Measurements from ENCODE around the gene OXLD1. TPM values are rescaled to one million over a fixed set of nuclear protein-coding genes. Genes with fewer than 3 reads are reported as not detected.
A peak's percentile ranks its signal among the peaks of the same experiment; 100 is the strongest.
"Not testable (repeated sequence)": the region's sequence is repeated elsewhere in the genome, so short reads cannot be mapped to it uniquely, and the experiment has no call there.

OXLD1 gene
- polyA plus RNA-seq, 3 donors from 2014 or later, result 66.4 to 97.9 (median 93.9) TPM

- not testable (repeated sequence) for DNase-seq; H3K4me3 Mint-ChIP-seq; H3K27me3 Mint-ChIP-seq (ENCODE audit: low read depth in 3 of 3); H3K27ac Mint-ChIP-seq; H3K9me3 Mint-ChIP-seq
- Mint-ChIP-seq H3K36me3 (peaks cover 0 to 27% (median 10%) of the 10 kb centered on the region in 3 donors), H3K4me1 (peaks cover 16% of the 10 kb centered on the region in 2 donors)
Measured at GRCh38 chr17:81618307-81618706, 48.1 kb downstream of the OXLD1 start.

GRCh38 chr17:81616877-81617276 lies 49.5 kb downstream of the OXLD1 start:
- peaks cover 0 to 1% (median 0%) of the 10 kb centered on the region in 3 donors for H3K27me3 Mint-ChIP-seq (ENCODE audit: low read depth in 3 of 3)
- H3K27ac Mint-ChIP-seq, result peak overlapping the region in 1 of 6 donors; percentile 67
- no peak overlapping the region for H3K4me3 Mint-ChIP-seq
- H3K9me3 Mint-ChIP-seq, result no peaks in the 10 kb centered on the region
- no peak for DNase-seq
- peaks cover 16% of the 10 kb centered on the region in 2 donors for H3K4me1 Mint-ChIP-seq
- peaks cover 0 to 32% (median 7%) of the 10 kb centered on the region in 3 donors for H3K36me3 Mint-ChIP-seq

- Mint-ChIP-seq H3K27ac (peak overlapping the region in 1 of 6 donors; percentile 72), H3K4me3 (no peak overlapping the region), H3K36me3 (peaks cover 0 to 21% (median 5%) of the 10 kb centered on the region in 3 donors), H3K4me1 (peaks cover 14 to 16% of the 10 kb centered on the region in 2 donors), H3K27me3 (ENCODE audit: low read depth in 3 of 3) (peaks cover 0 to 1% (median 0%) of the 10 kb centered on the region in 3 donors), H3K9me3 (no peaks in the 10 kb centered on the region)
- no peak for DNase-seq
Measured at GRCh38 chr17:81615401-81615930, 50.9 kb downstream of the OXLD1 start.

Other genes with a start within 250 kb of the OXLD1 start
- 1,000 to 10,000 TPM; 1,637 to 3,074 (median 2,788) TPM for gene ACTG1, start 153.8 kb downstream of the OXLD1 start, polyA plus RNA-seq
- gene FSCN2, start 138.2 kb downstream of the OXLD1 start, polyA plus RNA-seq, result under 1 TPM in 1 of 3 donors, not detected in 2; 0.23 TPM
- 10 to 100 TPM; 11.4 to 25.0 (median 14.5) TPM for gene FAAP100, start 114.3 kb downstream of the OXLD1 start, polyA plus RNA-seq
- gene NPLOC4, start 29.5 kb downstream of the OXLD1 start, polyA plus RNA-seq, result 10 to 100 TPM; 51.0 to 73.9 (median 60.3) TPM
- gene TSPAN10, start 29.4 kb downstream of the OXLD1 start, polyA plus RNA-seq, result under 1 TPM in 2 of 3 donors, not detected in 1; 0.48 to 0.63 TPM
- gene PDE6G, start 10.1 kb downstream of the OXLD1 start, polyA plus RNA-seq, result 10 to 100 TPM; 75.1 to 98.8 (median 81.4) TPM
- 10 to 100 TPM in 1 of 3 donors, 1 to 10 TPM in 2; 1.8 to 21.7 (median 6.1) TPM for gene CCDC137, start 132 bp upstream of the OXLD1 start, polyA plus RNA-seq
- gene ARL16, start 17.2 kb upstream of the OXLD1 start, polyA plus RNA-seq, result 10 to 100 TPM; 31.1 to 75.2 (median 61.8) TPM
- gene HGS, start 17.4 kb upstream of the OXLD1 start, polyA plus RNA-seq, result 10 to 100 TPM; 12.4 to 40.4 (median 17.3) TPM
- 10 to 100 TPM; 43.1 to 79.4 (median 58.7) TPM for gene MRPL12, start 36.8 kb upstream of the OXLD1 start, polyA plus RNA-seq
- 1 to 10 TPM; 5.6 to 7.5 (median 5.9) TPM for gene SLC25A10, start 45.7 kb upstream of the OXLD1 start, polyA plus RNA-seq
- not detected for gene GCGR, start 137.5 kb upstream of the OXLD1 start, polyA plus RNA-seq
- gene MCRIP1, start 166.7 kb upstream of the OXLD1 start, polyA plus RNA-seq, result 100 to 1,000 TPM; 112 to 178 (median 124) TPM
- gene PPP1R27, start 168.4 kb upstream of the OXLD1 start, polyA plus RNA-seq, result not detected
- 100 to 1,000 TPM; 365 to 534 (median 475) TPM for gene P4HB, start 193.9 kb upstream of the OXLD1 start, polyA plus RNA-seq
- 100 to 1,000 TPM; 100 to 245 (median 133) TPM for gene ARHGDIA, start 204.7 kb upstream of the OXLD1 start, polyA plus RNA-seq
- gene ALYREF, start 225.0 kb upstream of the OXLD1 start, polyA plus RNA-seq, result 10 to 100 TPM; 36.2 to 63.3 (median 40.1) TPM
- 100 to 1,000 TPM; 339 to 578 (median 348) TPM for gene ANAPC11, start 225.1 kb upstream of the OXLD1 start, polyA plus RNA-seq
- gene NPB, start 235.6 kb upstream of the OXLD1 start, polyA plus RNA-seq, result not detected
- 10 to 100 TPM; 44.7 to 59.6 (median 49.5) TPM for gene PCYT2, start 244.8 kb upstream of the OXLD1 start, polyA plus RNA-seq